HG03139 (cell line): ENCODE data around the gene SHTN1.

Experiments
- ATAC-seq: cut with Tn5 transposase; IDR thresholded peaks from one replicate; pipeline ENCODE4 v1.9.1; 2021; ENCODE audit not compliant: unreplicated experiment

Gene SHTN1, protein sequence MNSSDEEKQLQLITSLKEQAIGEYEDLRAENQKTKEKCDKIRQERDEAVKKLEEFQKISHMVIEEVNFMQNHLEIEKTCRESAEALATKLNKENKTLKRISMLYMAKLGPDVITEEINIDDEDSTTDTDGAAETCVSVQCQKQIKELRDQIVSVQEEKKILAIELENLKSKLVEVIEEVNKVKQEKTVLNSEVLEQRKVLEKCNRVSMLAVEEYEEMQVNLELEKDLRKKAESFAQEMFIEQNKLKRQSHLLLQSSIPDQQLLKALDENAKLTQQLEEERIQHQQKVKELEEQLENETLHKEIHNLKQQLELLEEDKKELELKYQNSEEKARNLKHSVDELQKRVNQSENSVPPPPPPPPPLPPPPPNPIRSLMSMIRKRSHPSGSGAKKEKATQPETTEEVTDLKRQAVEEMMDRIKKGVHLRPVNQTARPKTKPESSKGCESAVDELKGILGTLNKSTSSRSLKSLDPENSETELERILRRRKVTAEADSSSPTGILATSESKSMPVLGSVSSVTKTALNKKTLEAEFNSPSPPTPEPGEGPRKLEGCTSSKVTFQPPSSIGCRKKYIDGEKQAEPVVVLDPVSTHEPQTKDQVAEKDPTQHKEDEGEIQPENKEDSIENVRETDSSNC

DNA sequence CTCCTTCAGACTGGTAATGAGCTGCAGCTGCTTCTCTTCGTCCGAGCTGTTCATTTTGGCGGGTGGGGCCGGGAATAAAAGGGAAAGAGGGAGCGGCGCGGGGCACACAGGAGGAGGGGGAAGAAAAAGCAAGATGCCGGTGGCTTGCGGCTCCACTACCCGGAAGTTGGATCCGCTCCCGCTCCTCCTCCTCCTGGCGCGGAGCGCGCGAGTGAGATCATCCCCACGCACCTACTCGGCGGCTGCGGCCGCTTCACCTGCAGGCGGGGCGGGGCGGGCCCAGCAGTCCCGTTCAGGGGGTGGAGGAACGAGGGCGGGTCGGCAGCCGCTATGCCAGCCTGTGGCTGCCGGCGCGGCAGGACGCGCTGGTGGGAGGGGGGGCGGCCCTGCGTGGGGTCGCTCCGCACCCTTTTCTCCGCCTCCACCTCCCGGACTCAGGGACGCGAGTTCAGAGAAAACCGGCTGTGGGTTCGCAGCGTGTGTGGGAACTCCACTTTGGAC is at the start of gene SHTN1:
SHTN1 (minus strand) TSS at position 162 of the 501 bp plus-strand sequence; CDS start at position 54, 108 bp downstream.
- ATAC-seq, result no peak

DNA sequence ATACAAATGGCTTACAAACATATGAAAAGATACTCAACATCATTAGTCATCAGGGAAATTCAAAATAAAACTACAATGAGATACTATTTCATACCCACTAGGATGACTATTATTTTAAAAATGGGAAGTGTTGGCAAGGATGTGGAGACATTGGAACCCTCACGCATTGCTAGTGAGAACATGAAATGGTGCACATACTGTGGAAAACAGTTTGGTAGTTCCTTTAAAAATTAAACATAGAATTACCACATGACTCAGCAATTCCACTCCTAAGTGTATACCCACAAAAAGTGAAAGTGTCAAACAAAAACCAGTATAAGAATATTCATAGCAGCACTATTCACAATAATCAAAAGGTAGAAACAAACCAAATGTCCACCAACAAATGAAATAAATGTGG is 48.5 kb upstream of the SHTN1 start:
- no peak for ATAC-seq

DNA sequence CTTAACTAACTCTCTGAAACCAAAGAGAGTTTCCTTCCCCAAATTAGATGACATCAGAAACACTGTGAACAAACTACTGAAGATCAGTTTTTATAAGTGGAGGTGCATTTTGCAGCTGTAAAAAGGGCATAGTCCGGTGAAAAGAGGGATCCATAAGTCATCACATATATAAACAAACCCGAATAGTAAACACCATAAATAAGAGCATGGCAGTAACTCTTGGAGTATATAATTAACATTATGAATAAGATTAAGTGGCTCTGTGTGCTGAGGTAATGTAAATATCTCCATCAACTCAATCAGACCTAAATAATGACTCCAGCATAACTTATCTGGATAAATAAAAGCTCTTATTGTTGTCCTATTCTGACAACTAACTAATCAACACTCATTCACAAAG is 43.0 kb upstream of the SHTN1 start:
- no peak for ATAC-seq

DNA sequence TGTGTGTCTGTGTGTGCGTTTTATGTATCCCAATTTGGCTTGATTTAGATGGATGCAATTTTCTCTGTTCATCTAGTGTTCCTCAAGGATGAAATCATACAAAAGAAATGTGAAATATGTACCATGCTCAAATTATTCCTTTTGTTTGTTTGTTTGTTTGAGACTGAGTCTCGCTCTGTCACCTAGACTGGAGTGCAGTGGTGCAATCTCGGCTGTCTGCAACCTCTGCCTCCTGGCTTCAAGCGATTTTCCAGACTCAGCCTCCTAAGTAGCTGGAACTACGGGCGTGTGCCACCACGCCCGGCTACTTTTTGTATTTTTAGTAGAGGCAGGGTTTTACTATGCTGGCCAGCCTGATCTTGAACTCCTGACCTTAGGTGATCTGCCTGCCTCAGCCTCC is 11.3 kb upstream of the SHTN1 start:
- no peak for ATAC-seq

DNA sequence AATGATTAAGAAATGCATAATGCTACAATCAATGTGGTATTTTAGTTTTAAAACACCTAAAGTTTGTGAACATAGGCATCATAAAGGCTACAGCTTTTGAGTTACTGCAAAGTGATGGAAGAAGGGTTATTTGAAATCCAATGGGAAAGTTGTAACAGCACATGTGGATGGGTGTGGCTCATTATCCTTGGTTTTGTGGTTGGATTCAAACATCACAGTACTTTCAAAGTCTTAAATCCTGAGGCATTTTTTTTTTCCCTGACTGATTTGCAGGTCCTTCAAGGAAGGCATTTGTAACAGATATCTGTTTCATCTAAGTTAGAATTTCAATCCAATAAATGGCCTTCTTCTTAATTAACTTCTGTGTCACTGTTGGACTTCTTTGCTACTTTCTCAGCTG is 9.8 kb upstream of the SHTN1 start:
- no peak for ATAC-seq

DNA sequence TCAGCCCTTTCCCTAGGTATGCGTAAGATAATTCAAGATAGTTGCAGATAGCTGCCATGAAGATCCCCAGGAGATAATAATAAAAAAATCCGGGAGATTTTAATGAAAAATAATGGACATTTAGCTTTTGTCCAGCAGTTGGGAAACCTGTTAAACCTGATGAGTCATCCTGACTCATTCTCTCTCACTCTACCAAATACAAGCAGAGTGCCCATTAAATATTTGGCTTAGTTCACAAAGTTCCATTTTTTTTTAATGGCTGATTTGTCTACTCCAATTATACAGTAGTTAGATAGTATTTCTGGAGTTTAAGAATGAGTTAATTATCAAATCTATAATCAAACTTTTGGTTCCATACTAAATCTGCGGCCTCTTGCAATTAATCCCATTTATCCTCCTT is 2.1 kb upstream of the SHTN1 start:
- no peak for ATAC-seq

DNA sequence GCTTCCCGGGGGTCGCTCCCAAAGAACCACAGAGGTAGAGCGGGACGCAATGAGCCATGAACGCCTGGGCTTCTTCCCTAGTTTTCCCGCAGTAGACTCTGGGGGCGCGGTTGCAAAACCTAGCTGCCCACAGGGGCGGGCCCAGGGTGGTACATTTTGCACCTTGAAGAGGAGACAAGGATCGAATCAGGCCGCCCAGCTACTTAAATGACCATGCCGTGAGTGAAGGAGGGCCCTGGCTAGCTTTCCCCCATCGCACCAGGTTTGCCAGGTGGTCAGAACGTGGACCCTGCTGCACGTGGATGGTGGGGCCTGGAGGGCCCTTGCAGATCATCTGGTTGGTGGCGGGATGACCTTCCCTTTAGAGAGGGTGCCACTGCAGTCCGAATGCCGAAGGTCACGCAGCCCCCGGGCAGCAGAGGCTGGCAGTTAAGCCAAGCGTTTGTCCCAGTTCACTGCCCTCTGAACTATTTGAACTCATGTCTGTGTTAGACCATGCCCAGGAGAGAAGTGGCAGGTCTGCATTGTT is 604 bp upstream of the SHTN1 start:
- ATAC-seq, result no peak

DNA sequence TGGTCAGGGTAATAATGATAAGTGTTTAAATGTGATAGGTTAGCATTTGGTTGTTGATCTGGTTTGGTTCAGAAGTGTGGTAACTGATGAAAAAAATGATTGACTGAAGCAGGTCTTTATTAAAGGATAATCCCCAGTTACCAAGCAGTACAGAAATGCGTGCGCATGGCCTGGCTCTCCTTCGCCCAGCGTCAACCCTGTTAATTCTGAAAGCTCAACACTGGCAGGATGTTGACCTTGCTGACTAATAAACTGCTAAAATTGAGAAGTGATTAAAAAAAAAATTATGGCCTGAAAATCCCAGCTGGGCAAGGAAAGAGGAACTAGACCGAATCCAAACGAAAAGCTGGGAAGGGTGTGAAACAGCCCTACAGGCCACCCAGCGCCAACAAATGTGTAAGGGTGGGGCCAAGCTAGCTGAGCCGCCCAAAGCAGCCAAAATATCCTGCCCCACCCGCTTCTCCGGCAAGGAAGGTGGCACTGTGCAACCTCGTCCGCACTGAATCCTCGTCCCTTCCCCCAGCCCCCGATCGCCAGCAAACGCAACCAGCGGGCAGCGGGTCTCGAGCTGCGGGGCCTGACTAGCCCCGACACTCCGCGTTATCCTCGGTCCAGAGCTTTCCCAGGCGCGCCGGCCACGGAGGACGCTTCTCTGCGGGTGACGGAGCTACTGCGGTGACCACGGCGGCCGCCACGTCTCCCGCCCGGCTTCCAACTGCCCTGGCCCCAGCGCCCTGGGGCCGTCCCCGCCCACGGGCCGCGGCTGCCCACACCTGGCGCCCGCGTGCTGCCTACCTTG is 561 bp downstream of the SHTN1 start:
- ATAC-seq, result no peak

DNA sequence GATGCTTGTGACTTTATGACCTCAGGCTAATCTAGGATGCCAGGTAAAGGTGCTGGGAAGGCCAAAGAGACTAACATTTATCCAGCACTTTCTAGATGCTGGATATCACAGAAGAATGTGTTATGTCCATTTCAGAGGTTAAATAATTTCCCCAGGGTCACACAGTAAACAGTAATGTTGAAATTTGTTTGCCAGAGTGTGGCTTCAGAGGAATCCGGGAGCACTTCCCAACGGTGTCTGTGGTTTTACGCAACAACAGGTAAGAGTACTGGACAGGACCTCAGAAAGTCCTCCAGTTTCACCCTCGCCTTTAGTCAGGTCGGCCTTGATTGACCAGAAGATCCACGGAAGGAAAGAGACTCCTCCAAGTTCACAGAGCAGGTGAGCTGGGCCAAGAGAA is 1.7 kb downstream of the SHTN1 start:
- ATAC-seq, result no peak

DNA sequence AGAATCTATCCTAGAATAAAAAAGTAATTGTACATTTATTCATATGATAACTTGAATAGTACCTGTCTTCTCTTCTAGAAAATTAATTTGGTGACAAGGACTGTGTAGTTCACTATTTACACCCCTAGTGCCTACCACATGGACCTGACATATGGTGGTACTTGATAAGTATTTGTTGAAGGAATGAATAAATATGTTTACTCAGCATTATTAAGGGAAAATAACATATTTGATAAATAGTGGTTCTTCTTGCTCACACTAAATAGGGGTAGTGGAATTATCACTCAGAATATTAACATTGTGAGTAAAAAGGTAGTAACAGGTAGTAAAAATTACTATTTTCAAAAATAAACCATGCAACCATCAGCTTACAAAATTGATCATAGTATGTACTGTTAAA is 2.8 kb downstream of the SHTN1 start:
- no peak for ATAC-seq

DNA sequence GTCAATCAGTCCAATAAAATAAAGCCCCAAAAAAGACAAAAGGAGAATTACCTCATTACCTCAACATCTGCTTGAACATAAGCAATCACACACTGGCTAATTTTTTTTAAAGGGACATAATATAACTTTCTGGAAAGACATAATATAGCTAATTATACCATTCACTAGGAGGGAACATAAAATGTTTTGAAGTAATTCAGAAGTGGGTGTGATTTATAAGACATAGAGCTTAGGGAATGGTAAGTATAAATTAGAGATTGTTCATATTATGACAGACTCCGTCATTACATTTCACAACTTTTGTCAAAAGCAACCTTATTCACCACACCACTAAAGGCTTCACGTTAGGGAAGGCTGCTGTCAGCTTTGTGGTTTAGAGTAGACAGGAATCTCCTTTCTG is 3.8 kb downstream of the SHTN1 start:
- ATAC-seq, result no peak

DNA sequence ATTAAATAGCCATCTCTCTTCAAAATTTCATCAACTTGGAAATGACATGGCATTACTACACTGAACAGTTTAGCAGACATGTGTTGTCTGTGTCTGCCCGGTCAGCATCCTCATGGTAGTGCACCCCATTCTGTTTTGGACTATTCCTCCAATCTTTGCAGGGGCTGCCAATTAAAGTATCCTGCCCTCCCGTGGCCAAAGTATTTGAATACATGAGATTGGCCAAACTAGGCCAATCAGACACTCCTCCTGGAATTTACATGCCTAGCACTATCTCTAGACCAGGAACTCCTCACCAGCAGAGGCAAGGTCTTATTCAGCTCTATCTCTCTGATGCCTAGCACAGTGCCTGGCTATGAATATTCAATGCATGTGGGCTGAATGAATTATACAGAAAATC is 4.4 kb downstream of the SHTN1 start:
- ATAC-seq, result no peak

DNA sequence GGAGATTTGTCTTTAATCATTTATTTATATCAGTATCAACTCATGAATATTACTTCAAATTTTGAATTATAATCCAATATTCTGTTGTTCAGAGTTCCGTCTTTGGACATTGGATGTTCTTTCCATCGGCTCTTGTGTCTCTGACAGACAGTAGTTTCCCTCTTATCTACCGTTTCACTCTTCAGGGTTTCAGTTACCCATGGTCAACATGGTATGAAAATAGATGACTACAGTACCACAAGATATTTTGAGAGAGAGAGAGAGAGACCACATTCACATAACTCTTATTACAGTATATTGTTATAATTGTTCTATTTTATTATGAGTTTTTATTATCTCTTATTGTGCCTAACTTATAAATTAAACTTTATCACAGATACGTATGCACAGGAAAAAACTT is 6.8 kb downstream of the SHTN1 start:
- ATAC-seq, result no peak

DNA sequence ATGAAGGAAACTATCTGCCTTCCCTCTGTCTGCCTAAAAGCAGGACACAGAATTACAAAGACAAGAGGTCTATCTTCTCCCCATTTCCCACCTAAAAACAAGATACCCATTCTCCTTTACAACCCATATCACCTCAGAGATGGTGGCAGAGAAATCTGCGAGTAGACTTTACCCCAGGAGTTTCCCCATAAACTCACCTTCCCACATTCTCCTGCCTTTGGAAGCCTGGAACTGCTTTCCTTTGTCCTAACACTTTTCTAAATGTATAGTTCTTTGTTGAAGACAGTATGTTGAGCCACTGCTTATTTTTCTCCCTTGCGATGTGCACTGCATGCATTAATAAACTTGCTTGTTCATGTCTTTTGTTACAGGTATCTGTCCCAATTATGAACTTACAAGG is 8.0 kb downstream of the SHTN1 start:
- no peak for ATAC-seq

DNA sequence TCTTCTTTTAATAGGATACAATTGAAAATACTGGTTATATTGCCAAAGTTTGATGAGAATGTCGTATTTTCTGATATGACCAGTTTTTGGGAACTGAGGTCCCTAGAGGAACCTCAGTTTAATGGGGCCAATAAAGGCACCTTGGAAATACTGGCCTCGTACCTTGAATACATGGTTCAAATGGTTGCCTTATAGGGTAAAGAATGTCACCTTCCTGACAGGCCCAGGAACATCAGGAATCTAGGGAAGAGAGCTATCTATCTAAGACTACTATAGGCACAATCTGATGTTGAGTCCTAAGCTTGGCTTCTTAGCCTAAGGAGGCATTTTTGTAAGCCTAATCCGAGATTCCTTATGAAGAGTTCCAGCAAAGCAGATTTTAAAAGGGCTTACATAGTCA is 9.3 kb downstream of the SHTN1 start:
- no peak for ATAC-seq

DNA sequence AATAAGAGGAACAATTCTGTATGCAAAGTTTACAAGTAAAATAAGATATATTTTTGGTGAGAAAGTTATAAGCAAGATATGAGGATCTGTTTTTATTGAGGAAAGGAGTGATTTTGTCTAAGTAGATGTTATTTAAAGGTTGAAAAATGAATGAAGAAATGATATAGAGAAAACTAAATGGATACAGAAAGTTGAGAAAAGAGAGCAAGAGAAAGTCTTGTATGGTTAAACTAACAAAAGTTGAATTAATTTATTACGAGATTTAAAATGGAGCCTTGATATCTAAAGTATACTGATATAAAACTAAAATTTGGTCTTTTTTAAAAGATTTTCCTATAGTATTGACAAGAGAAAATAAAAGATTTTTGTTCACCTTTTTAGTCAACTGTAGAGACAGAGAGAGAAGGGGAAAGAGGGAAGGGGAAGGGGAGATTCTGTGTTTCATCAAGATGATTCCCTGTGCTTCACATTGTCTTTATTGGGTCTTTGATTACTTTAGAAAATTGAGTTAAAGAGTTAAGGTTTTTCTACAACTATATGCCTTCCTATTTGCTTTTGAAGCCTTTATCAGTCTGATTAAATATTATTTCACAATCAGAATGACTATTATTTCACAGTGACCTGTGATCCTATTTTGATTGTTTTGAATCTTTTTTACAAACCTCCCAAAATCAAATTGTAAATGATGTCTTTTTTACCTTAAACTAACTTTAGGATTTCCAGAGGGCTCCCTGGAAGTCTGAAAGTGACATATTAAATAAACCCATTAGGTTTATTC is 10.7 kb downstream of the SHTN1 start:
- ATAC-seq, result no peak

DNA sequence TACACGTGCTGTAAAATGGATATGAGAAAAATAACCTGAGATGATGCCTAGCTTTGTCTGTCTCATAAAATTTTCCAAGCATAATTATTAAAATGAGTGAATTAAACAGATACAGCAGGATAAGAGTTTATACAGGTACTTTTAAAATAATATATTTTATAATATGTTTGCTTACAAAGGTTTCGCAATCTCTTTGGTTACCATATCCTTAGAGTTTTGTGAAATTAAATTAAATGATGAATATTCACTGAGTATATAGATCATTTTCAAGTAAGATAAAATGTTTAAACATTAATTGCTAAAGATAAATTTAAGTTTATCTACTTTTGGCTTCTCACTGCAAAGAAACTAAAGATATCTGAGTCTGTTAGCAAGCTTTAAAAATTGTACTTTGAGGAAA is 11.4 kb downstream of the SHTN1 start:
- no peak for ATAC-seq

DNA sequence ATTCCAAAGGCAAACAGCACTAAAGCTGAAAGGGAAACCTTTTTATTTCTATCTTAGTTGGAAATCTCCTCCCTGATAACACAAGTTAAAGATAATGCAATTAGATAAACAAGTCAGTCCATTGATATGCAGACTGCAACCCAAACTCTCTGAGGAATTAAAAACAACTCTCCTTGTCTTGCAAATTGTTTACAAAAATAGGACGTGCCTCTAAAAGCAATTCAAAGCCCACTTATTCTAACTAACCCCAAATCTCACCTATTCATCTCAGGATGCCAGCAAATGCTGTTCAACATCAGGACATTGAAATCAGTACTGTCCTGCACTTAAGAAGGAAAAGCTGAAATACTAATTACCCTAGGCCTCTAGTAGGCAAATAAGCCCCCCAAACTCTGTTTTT is 12.8 kb downstream of the SHTN1 start:
- ATAC-seq, result no peak

DNA sequence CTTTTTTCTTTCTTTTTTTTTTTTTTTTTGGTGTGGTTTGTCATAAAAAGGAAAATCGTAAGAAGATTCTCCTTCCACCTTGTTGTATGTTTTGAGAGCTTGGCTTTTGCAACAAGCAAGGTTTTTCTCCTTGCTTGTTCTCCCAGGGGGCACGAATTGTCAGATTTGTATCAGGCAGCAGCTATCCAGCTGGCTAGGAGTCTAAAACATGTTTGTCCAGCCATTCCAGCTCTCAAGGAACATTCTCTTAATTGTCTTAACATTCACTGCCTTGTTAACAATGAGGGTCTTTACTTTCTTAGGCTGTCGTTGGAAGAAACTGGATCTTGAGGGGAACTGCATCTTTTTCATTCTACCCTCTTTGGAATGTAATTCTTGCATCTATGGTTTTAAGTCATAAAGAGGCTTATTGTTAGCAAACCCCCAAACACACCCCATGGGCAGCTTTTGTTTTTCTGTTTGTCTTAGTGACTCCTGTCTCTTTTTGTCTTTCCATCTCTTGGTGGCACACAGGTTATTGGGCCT is 14.6 kb downstream of the SHTN1 start:
- ATAC-seq, result no peak

DNA sequence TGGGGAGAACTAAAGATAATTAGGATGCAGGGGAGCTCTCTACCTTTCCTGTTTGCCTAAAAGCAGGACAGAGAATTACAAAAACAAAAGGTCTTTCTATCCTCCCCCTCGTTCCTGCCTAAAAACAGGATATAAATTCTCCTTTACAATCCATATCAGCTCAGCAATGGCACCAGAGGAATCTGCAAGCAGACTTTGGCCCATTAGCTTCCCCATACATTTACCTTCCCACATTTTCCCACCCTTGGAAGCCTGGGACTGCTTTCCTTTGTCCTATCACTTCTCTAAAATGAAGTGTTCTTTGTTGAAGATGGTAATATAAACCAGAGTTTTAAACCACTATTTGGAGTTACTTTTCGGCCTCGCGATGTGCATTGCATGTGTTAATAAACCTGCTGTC is 15.5 kb downstream of the SHTN1 start:
- ATAC-seq, result no peak

DNA sequence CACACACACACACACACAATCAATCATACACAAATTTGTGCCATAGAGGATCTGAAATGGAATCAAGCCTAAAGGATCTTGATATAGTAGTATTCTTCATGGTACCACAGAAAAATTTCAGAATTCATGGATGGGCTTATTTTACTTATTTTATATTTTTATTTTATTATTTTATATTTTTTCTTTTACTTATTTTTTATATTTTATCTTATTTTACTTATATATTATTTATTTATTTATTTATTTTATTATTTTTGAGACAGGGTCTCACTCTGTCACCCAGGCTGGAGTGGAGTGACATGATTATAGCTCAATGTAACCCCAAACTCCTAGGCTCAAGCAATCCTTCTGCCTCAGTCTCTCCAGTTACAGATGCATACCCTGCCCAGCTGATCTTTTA is 16.7 kb downstream of the SHTN1 start:
- ATAC-seq, result no peak
